Measurements from ENCODE around the gene ACKR3.

DNA sequence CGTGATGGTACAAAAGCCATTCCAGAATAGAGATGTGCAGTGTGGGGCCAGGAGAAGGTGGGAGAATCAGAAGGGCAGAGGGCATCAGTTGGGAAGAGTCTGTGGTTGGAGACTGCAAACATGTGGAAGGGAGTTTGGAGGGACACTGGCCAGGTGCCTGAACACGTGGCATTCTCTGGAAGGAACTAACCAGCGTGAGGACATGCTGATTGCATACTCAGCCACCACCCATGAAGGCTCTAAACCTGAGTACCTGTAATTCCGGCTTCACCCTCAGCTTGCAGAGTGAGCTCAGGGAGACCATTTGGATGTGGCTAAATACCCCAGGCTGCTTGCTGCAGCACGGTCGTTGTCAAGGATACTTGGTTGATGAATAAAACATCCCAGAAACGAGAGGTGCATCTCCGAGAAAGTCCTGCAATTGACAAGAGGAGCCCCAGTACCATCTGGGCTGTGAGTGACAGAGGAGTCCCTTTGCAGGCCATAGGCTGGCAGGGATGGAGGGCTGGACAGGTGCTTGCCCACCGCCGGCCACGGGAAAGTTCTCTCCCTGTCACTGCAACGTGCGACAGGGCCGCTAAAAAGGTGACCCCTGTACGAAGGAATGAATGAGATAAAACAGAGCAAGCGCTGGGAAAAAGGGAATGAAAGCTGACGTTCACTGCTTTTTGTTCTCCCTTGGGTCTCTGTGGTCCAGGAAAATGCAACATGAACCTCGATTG, 5.0 kb downstream of the ACKR3 start:
- TF ChIP-seq GATA2 (IDR thresholded peaks at IDR 0.05; ENCODE audit: low read depth, low read length) (no peak), GATA3 (IDR thresholded peaks at IDR 0.05; ENCODE audit: low read depth, low read length) (no peak)
